ENCODE results near the gene SMURF1.

The SMURF1 gene

GRCh38 chr7:99005776-99006175 lies 138.1 kb downstream of the SMURF1 start:
- DNase-seq (ENCODE audit: low spot score): no peak

GRCh38 chr7:99004781-99005500 lies 139.0 kb downstream of the SMURF1 start:
- DNase-seq (ENCODE audit: low spot score): no peak

- DNase-seq (ENCODE audit: low spot score): no peak
Measured at GRCh38 chr7:99004216-99004615, 139.7 kb downstream of the SMURF1 start.

GRCh38 chr7:99003419-99003818 lies 140.5 kb downstream of the SMURF1 start:
- no peak for DNase-seq (ENCODE audit: low spot score)

- DNase-seq (ENCODE audit: low spot score): no peak
Measured at GRCh38 chr7:99002827-99003212, 141.1 kb downstream of the SMURF1 start.

- DNase-seq (ENCODE audit: low spot score): no peak
Measured at GRCh38 chr7:99002148-99002826, 141.6 kb downstream of the SMURF1 start.

GRCh38 chr7:99001482-99002147 lies 142.3 kb downstream of the SMURF1 start:
- DNase-seq (ENCODE audit: low spot score): no peak

- no peak for DNase-seq (ENCODE audit: low spot score)
Measured at GRCh38 chr7:99000904-99001465, 142.9 kb downstream of the SMURF1 start.

GRCh38 chr7:99000196-99000903 lies 143.6 kb downstream of the SMURF1 start:
- no peak for DNase-seq (ENCODE audit: low spot score)

GRCh38 chr7:98998821-98999725 lies 144.8 kb downstream of the SMURF1 start:
- no peak for DNase-seq (ENCODE audit: low spot score)

GRCh38 chr7:98997846-98998245 lies 146.1 kb downstream of the SMURF1 start:
- DNase-seq (ENCODE audit: low spot score): no peak

- no peak for DNase-seq (ENCODE audit: low spot score)
Measured at GRCh38 chr7:98996150-98996552, 147.8 kb downstream of the SMURF1 start.

- DNase-seq (ENCODE audit: low spot score): no peak
Measured at GRCh38 chr7:98995523-98996149, 148.3 kb downstream of the SMURF1 start.

GRCh38 chr7:98995111-98995510 lies 148.8 kb downstream of the SMURF1 start:
- DNase-seq (ENCODE audit: low spot score): no peak

- no peak for DNase-seq (ENCODE audit: low spot score)
Measured at GRCh38 chr7:98994046-98994944, 149.6 kb downstream of the SMURF1 start.

- DNase-seq (ENCODE audit: low spot score): peak; percentile 95
Measured at GRCh38 chr7:98993024-98993897, 150.6 kb downstream of the SMURF1 start.

GRCh38 chr7:98992076-98992475 lies 151.8 kb downstream of the SMURF1 start:
- no peak for DNase-seq (ENCODE audit: low spot score)

GRCh38 chr7:98991141-98991540 lies 152.8 kb downstream of the SMURF1 start:
- no peak for DNase-seq (ENCODE audit: low spot score)

- DNase-seq (ENCODE audit: low spot score): no peak
Measured at GRCh38 chr7:98990356-98990755, 153.6 kb downstream of the SMURF1 start.
